ENCODE results near the gene C1orf141. TPM values are rescaled to one million over a fixed set of nuclear protein-coding genes. Genes with fewer than 3 reads are reported as not detected.

C1orf141 gene
- total and polyA plus RNA-seq, 2 of the 8 experiments (the other 6 are each of a cell fraction or from before 2014, with no cell fraction given): not detected

GRCh38 chr1:67138813-67139499 lies 4.2 kb upstream of the C1orf141 start:
- FAIRE-seq: no peak
- Histone ChIP-seq H3K56ac (replicated peaks; ENCODE audit: insufficient read length, low read depth, low read length) (no peak overlapping the region), H3K9ac (replicated peaks in 1 of 4; ENCODE audit: extremely low read depth in 1 of 4, low read depth in 3 of 4, low read length in 3 of 4) (no peak overlapping the region), H4K20me1 (replicated peaks in 1 of 2; ENCODE audit: control insufficient read depth in 1 of 2, insufficient read depth in 2 of 2, low read length in 2 of 2) (no peaks in the 10 kb centered on the region), H4K5ac (ENCODE audit: insufficient read length, low read depth, low read length) (no peak overlapping the region), H3K36me3 (ENCODE audit: control insufficient read depth in 2 of 4, insufficient read depth in 4 of 4, low read length in 3 of 4) (no peaks in the 10 kb centered on the region), H3K4me1 (replicated peaks in 1 of 4; ENCODE audit: control insufficient read depth in 3 of 4, insufficient read depth in 4 of 4, low read length in 3 of 4) (peaks cover 2 to 7% (median 4%) of the 10 kb centered on the region in 4 experiments; a peak in 4 of 7 replicates), H3K79me2 (ENCODE audit: control insufficient read depth in 1 of 2, insufficient read depth in 2 of 2, low read length in 2 of 2) (no peaks in the 10 kb centered on the region), H2BK15ac (ENCODE audit: low read length) (no peak overlapping the region), H3K79me1 (ENCODE audit: low read depth, low read length) (no peaks in the 10 kb centered on the region), H4K91ac (replicated peaks; ENCODE audit: insufficient read length, low read length) (no peak overlapping the region), H3K23ac (ENCODE audit: insufficient read length) (no peak overlapping the region), H2BK120ac (replicated peaks; ENCODE audit: low read depth, low read length) (no peak overlapping the region), H2AK5ac (ENCODE audit: low read depth, low read length) (no peak overlapping the region), H3K4me3 (ENCODE audit: extremely low read depth in 1 of 4, insufficient read depth in 2 of 4, low read depth in 3 of 4, low read length in 4 of 4) (no peak overlapping the region), H2AFZ (ENCODE audit: low read length) (no peak overlapping the region), H2BK12ac (ENCODE audit: low read depth, low read length) (no peak overlapping the region), H3K18ac (ENCODE audit: extremely low read depth, low read length) (no peak overlapping the region), H3K14ac (ENCODE audit: insufficient read length) (no peak overlapping the region), H3K4me2 (ENCODE audit: insufficient read depth in 1 of 2, low read depth in 2 of 2, low read length in 2 of 2) (no peak overlapping the region), H3K27ac (ENCODE audit: low read depth, low read length) (no peak overlapping the region), H2BK20ac (ENCODE audit: low read length) (no peak overlapping the region), H3K23me2 (ENCODE audit: low read depth, low read length) (no peaks in the 10 kb centered on the region), H3K27me3 (replicated peaks in 1 of 4; ENCODE audit: control insufficient read depth in 3 of 4, extremely low read depth in 1 of 4, insufficient read depth in 3 of 4, low read length in 3 of 4) (0 out of 7 replicates have a peak, but pooled peaks cover 0 to 2% (median 0%) of the 10 kb centered on the region in 4 experiments), H3K9me3 (ENCODE audit: insufficient read depth in 2 of 2, low read depth in 1 of 2, low read length in 1 of 2) (no peaks in the 10 kb centered on the region), H3K4ac (replicated peaks; ENCODE audit: insufficient read length, low read depth, low read length) (no peak overlapping the region), H4K8ac (ENCODE audit: extremely low read depth, insufficient read depth, low read length) (no peak overlapping the region), H2BK5ac (ENCODE audit: low read depth, low read length) (no peak overlapping the region)
- ChIA-PET POLR2A (ENCODE audit: partially characterized antibody) (no interaction called here), CTCF (ENCODE audit: partially characterized antibody) (interaction anchor here (1.0 to 3.4 kb wide), 3 partner anchors 10 to 143 kb away, joined by 3 to 21 read pairs (median 8); no protein-coding TSS in a partner anchor)
- WGBS, 2 experiments (ENCODE audit: extremely low coverage in 1 of 2, insufficient coverage in 1 of 2, insufficient read length in 1 of 2, insufficient replicate concordance in 2 of 2, low coverage in 1 of 2, low lambda C conversion rate in 2 of 2, missing lambda C conversion rate in 1 of 2): 94% methylated on average over 3 of the region's 3 CpGs; no CpG with 5 or more reads in 1 of the 2 experiments
- no peak for DNase-seq (ENCODE audit: low read depth in 1 of 2, low spot score in 2 of 2)
- TF ChIP-seq HDAC6 (IDR thresholded peaks at IDR 0.05; ENCODE audit: low read depth, low read length): no peak
- no peak for TF ChIP-seq RAD21 (IDR thresholded peaks at IDR 0.05 in 1 of 2, conservative IDR thresholded peaks at IDR 0.05 in 1 of 2; ENCODE audit: low read depth in 2 of 2, low read length in 2 of 2)
- TF ChIP-seq SAP30 (IDR thresholded peaks at IDR 0.05; ENCODE audit: insufficient read depth, insufficient replicate concordance, low read length): no peak

Measured in H1 (cell line).